Kidney tubule cell (primary cell): ENCODE data around the gene STAP2.

ENCODE experiments used
- DNase-seq: peaks from one replicate; pipeline ENCODE4 v3.0.0-alpha.2; 2018; ENCODE audit warnings: low spot score

Gene STAP2

GRCh38 chr19:4370418-4371041, 31.9 kb upstream of the STAP2 start:
- no peak for DNase-seq

GRCh38 chr19:4369888-4370260, 31.2 kb upstream of the STAP2 start:
- peak; percentile 52 for DNase-seq

- DNase-seq, result peak; percentile 90
These were observed 30.7 kb upstream of the STAP2 start for GRCh38 chr19:4369109-4369887.

GRCh38 chr19:4368128-4368820, 29.6 kb upstream of the STAP2 start:
- DNase-seq, result peak; percentile 69

- DNase-seq, result no peak
These were observed 29.1 kb upstream of the STAP2 start for GRCh38 chr19:4367781-4368127.

- DNase-seq, result no peak
These were observed 28.7 kb upstream of the STAP2 start for GRCh38 chr19:4367336-4367723.

- no peak for DNase-seq
These were observed 28.2 kb upstream of the STAP2 start for GRCh38 chr19:4366666-4367335.

- no peak for DNase-seq
These were observed 27.4 kb upstream of the STAP2 start for GRCh38 chr19:4365791-4366665.

- DNase-seq, result no peak
These were observed 26.7 kb upstream of the STAP2 start for GRCh38 chr19:4365341-4365740.

- no peak for DNase-seq
These were observed 25.1 kb upstream of the STAP2 start for GRCh38 chr19:4363571-4364304.

- DNase-seq, result no peak
These were observed 24.4 kb upstream of the STAP2 start for GRCh38 chr19:4362831-4363545.

GRCh38 chr19:4362101-4362828, 23.6 kb upstream of the STAP2 start:
- DNase-seq, result no peak

GRCh38 chr19:4361152-4362046, 22.8 kb upstream of the STAP2 start:
- no peak for DNase-seq

- DNase-seq, result no peak
These were observed 22.1 kb upstream of the STAP2 start for GRCh38 chr19:4360641-4361151.

- DNase-seq, result no peak
These were observed 21.5 kb upstream of the STAP2 start for GRCh38 chr19:4360081-4360569.

- no peak for DNase-seq
These were observed 21.0 kb upstream of the STAP2 start for GRCh38 chr19:4359627-4360000.

GRCh38 chr19:4358709-4359626, 20.3 kb upstream of the STAP2 start:
- no peak for DNase-seq
